Stimulated activated CD4-positive, alpha-beta T cell treated with anti-CD3 and anti-CD28 coated beads, Interleukin-15, amount 100 ng/mL, for 24 hours (primary cell): Measurements from ENCODE around the gene AGAP1.

ENCODE experiments used
- DNase-seq: peaks from one replicate; pipeline ENCODE4 v3.0.0-alpha.2; 2020

Gene AGAP1

DNA sequence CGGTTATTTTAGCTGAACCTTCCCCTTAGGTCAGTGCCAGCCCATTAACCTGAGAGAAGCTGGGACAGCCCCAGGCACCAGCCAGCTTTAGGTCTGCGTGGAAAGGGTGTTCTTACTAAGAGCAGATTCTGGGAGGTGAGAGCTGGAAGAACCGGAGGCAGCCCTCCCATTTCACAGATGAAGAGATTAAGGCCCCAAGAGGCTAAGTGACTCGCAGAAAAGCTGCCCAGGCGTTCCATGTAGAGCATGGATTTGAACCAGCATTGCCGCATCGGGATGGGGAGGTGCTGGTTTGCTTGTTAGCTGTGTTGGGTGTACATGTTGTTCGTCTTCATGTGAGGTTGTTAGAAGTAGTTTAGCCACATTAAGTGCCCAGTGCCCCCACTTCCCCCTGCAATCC, 203.2 kb downstream of the AGAP1 start:
- DNase-seq, result no peak

DNA sequence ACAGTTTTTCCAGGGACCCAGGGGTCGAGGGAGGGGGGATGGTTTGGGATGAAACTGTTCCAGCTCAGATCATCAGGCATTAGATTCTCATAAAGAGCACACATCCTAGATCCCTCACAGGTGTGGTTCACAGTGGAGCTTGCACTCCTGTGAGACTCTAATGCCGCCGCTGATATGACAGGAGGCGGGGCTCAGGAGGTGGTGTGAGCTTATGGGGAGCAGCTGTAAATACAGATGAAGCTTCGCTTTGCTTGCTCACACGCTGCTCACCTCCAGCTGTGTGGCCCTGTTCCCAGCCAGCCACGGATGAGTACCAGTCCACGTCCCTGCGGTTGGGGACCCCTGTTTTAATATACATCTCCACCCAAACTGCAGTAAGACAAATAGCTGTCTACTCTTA, 204.2 kb downstream of the AGAP1 start:
- DNase-seq, result no peak

DNA sequence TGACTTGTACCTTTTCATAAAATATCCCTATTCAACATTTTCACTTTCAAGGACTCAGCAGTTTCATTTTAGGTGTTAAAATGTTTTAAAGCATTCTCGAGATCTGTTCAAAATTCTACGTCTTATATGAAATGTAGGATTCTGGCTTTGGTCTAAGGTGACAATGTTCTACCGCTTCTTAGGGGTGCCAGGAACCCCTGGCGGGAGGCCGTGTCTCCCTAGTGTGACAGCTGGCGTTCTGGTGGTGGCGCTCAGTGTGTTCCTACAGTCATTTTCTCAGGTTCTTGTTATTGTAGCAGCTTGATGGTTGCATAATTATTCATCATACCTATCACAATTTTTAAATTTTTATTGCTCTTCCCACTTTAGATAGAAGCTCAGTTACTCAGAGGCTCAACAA, 204.6 kb downstream of the AGAP1 start:
- no peak for DNase-seq

DNA sequence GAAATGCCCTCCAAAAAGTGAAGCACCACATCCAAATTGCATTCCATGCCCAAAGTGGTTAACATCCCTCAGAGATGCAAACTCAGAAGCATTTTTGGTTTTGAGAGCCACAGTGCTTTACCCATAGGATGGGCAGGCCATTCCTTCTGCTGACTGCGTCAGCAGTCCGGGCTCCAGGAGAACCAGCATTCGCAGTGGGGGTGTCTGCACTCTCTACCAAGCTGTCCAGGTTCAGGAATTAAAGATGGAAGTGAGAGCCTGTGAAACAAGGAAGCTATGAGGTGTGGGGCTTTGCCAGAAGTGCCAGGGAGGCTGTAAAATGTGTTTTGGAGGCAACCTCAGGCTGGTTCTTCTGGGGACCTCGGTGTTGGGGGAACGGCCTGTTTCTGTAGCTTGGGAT, 205.7 kb downstream of the AGAP1 start:
- DNase-seq, result no peak

DNA sequence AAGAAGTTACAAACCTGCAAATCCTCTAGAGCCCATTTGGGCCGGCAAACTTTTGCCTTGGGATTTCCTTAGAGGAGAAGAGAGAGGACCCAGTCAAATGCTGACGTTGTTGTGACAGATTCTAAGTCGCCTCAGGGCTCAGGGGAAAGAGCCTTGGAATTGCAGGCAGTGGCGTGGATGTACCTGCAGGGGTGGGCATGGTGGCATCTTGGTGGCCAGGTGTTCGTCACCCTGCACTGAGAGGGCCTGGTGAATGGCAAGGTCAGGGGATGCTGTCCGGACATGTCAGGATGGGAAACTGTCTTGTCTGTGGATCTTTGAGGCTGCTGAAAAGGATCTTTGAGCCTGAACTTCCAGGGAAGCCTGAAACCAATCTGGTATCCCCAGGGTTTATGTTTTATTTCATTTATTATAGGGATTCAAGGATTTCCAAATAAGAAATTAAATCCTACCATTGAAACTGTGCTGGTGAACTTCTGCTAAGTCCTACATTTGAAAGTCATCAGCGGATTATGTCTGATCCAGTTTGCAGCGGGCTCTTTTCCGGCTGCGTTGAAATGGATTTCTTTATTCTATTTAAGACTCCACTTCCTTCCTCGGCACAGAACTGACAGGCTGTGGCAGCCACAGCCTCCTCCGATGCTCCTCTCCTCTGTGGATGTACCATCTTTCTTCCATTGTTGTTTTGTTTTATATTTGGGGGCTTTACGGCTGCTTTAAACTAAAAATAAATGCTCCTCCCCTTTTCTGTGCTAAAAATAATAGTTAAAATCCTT, 207.6 kb downstream of the AGAP1 start:
- no peak for DNase-seq

DNA sequence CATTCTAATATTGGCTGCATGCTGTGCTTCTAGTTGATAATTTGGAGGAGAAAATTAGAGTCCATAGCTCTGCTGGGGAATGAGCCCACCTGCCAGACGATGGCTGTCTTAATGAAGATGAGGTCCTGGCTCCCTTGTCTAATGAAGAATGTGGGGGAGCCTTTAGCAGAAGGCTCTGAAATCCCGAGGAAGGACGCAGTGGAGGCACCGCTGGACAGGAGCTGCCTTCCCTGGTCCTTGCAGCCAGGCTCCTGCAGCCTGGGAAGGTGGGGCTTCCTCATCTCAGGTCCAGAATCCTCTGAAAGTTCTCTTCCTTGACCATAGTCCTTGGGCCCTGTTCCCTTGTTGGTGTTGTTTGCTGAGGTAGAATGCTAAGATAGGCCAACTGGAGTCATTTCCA, 208.3 kb downstream of the AGAP1 start:
- no peak for DNase-seq

DNA sequence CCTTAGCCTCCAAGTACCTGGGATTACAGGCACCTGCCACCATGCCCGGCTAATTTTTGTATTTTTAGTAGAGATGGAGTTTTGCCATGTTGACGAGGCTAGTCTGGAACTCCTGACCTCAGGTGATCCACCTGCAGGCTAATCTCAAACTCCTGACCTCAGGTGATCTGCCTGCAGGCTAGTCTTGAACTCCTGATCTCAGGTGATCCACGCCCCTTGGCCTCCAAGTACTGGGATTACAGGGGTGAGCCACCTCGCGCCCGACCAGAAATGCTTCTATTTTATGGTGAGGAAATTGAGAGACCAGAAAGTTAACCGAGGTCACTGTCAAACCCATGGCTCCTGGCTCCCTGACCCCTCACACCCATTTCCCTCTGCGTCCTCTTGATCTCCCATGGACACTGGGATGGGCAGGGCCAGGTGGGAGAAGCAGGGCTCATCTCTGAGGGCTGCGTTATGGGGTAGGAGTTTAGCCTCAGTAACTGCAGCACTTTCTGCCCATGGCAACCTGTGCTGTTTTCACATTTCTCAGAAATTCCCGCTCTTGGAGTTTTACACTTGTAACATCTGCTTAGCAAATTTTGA, 210.0 kb downstream of the AGAP1 start:
- DNase-seq, result no peak

DNA sequence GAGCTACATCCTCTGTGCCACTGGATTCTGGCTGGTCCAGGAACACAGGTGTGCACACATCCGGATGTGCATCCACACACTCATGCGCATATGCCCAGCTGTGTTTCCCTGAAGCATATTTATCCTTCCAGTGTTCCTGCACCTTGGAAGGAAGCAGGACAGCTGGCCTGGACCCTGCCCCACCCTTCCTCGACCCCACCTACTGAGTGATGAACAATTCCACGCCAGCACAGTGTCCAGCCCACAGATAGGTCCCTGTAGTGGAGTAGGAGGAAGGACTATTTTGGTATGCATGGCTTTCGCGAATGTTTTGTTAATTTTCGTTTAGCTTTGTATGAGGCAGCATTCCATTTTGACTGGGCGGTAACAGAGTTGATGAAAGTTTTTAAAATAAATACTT, 211.5 kb downstream of the AGAP1 start:
- no peak for DNase-seq

DNA sequence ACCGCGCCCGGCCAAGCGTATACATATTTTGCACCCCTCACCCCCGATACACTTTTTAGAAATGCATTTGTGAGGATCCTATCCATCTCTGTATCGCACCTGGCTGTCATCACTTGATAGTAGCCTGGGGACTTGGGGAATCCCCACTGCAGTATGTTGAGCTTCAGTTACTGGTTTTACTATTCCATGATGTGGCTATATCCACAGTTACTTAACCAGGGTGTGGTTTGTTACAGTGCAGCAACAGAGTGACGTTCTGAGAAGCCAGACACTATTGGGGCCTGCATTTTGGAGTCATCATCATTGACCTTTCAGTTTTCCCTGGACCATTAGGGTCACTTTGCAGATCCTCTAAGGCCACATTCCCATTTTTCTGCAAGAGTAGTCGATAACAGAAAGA, 212.7 kb downstream of the AGAP1 start:
- no peak for DNase-seq

DNA sequence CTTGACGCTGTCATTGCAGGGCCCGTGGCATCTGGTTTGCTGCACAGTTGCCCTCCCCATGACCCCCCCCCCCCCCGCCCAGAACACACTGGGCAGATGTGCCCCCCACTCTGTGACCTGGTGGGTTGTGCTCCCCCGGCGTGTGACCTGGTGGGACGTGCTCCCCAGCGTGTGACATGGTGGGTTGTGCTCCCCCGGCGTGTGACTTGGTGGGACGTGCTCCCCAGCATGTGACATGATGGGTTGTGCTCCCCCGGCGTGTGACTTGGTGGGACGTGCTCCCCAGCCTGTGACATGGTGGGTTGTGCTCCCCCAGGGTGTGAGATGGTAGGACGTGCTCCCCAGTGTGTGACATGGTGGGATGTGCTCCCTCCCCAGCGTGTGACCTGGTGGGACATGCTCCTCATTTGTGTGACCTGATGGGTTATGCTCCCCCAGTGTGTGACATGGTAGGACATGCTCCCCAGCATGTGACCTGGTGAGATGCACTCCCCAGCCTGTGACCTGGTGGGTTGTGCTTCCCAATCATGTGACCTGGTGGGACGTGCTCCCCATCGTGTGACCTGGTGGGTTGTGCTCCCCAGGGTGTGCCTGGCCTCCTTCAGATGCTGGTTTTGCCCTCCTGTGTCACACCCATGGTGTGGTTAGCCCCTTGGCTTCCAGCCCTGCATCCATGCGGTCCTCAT, 213.7 kb downstream of the AGAP1 start:
- DNase-seq, result no peak

DNA sequence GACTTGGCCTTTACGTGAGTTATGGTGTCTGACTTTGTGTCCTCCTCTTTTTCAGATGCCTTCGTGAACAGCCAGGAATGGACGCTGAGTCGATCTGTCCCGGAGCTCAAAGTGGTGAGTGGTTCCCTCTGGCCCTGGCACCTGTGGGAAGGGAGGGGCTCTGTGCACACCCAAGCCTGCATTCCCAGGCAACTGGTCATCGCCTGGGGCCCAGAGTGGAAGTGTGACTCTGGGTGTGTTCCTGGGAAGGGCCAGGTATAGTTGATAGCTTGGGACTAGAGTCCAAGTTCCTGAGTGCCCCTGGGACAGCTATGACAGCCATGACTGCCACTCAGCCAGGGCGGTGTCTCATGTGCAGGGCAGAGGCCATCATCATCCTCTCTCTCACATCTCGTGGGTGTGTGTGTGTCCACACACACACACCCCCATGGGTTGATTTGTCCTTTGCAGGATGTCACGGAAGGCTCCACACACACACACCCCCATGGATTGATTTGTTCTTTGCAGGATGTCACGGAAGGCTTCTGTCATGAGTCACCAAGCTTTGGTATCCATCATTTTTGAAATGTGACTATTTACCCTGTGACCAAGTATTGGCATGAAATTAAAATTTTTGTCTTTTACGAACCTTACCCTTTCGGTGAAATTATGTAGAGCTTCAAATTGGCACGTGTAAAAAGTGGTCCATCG, 215.4 kb downstream of the AGAP1 start:
- no peak for DNase-seq

DNA sequence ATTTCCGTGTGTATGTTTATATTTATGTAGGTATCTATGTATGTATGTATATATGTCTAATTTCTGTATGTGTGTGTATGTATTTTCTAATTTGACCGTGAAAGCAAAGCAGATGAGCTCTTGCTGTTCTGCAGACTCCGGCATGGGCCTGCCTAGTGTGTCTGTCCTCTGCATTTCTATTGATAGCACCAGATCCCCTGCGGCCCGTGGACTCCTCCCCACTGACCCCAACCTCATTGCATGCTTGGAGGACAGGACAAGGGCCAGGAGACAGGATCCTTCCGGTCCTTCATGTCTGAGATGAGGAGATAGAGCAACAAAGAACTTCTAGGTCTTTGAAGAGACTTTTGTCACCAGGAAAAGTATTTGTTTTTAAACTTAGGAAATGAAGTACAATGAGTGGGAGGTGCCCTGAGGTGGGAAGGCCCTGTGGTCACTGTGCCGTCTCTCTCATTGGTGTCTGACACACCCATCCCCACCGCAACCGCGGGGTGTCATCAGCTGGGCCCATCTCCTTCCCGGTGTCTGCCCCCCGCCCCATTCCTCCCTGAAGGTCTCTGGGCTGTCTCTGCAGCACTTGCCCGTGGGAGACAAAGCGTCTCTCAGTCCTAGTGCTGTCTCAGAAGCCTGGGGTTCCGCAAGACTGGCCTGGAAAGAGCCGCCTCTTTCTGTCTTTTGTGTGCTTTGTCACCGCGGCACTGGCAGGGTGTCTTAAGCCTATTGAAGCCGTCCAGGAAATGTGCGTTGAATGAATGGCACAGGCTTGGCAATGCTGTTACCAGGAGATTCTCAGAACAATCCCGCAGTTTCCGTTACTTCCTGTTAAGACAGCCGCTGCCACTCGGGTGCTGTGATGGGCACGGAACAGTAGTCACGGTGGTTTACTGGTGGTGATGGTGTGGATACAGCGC, 216.4 kb downstream of the AGAP1 start:
- DNase-seq, result no peak

DNA sequence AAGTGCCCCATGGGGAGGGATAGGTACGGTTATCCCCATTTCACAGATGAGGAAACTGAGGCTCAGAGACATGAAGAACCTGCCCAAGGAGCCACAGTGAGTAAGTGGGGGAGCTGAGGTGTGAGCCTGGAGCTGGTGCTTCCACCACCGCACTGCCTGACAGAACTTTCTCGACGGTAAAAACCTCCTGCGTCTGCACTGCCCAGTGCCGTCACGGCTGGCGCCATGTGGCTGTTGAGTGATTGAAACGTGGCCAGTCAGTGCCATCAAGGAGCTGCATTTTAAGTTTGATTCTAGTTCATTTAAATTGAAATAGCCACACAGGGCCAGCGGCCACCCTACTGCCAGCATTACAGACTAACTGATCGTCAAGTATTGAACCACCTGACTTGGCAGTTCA, 217.1 kb downstream of the AGAP1 start:
- no peak for DNase-seq

DNA sequence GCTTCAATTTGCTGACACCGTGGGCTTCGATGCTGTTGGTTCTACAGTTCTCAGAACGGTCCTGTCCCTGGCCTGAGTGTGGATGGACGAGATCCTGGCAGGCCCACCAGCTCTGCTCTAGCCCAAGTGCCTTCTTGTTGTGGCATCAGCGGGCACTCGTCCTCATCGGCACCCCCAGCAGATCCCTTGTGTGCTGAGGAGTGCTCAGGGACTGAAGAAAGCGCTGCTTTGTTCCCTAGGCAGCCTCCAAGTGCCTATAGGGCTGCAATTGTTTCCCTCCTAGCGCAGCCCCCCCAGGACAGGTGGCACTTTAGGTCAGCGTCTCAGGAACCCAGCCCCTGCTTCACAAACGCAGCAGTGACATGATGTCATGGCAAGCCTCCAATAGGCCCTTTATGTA, 217.7 kb downstream of the AGAP1 start:
- no peak for DNase-seq

DNA sequence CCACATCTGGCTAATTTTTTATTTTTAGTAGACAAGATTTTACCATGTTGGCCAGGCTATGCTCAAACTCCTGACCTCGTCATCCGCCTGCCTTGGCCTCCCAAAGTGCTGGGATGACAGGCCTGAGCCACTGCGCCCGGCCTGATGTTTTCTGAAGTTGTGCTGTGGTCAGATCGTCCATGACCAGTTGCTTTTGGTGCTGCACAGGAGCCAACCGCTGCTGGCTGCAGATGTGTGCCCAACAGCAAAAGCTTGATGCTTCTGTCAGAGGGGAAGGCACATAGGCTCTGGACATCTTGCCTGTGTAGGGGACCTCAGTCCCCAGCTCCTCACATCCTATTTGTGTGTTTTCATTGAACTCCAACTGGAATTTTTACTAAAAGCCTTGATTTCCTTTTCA, 218.3 kb downstream of the AGAP1 start:
- no peak for DNase-seq

DNA sequence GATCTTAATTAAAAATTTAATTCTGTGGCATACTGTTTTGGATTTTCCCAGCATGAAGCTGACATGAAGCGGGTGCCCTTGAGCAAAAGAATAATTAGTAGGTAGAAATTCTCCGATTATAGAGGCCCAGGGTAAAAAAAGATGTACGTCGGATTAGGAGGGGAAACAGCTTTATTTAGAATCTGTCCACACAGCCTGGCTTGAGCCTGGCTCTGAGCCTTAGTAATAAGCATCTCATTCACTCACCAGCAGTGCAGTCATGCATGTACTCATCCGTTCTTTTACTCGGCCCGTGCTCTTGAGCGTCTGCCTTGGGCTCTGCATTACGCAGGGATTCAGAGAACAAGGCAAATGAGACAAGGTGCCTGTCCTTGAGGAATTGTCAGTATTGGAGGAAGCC, 219.3 kb downstream of the AGAP1 start:
- no peak for DNase-seq

DNA sequence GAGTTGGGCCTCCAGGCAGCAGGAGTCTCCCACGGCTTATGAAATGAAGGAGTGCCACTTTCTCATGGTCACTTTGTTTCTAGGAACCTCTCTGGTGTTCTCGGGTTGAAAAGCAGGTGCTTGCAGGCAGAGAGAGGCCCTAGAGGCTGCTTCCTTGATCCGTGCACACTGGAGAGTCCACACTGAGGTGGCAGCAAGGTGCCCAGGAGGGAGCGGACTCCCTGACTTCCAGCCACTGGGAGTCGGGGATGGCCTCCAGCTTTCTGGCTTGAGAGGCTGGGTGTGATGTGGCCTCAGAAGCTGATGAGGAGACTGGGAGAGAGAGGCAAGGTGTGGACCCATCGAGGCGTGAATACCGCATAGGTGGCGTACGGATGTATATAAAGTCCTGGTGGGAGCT, 221.8 kb downstream of the AGAP1 start:
- no peak for DNase-seq

DNA sequence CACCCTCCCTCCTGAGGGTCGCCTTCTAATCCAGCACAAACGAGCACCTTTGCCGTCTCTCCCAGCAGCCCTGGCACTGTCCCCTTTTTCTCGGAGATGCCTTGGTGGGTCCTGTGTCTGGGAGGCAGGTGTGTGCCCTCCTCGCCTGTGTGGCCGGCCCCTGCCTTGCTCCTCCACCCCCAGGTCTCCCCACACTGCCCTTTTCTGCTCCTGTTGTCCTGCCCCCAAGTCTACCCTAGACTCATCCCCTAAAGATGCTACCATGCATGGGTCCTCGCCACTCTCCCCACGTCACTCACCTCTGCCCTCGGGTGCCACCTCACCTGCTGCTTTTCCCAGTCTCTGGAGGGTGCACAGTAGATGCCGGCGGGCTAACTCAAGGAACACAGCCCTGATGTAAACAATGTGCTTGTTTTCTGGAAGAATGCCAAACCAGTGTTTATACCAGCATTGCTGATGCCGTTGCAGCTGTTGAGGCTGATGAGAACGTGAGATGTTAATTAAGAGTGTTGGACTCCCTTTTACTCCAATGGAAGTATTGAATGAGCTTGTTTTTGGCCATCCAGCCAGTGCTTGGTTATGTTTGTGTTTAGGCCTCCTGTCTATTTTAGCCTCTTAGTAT, 223.1 kb downstream of the AGAP1 start:
- no peak for DNase-seq

DNA sequence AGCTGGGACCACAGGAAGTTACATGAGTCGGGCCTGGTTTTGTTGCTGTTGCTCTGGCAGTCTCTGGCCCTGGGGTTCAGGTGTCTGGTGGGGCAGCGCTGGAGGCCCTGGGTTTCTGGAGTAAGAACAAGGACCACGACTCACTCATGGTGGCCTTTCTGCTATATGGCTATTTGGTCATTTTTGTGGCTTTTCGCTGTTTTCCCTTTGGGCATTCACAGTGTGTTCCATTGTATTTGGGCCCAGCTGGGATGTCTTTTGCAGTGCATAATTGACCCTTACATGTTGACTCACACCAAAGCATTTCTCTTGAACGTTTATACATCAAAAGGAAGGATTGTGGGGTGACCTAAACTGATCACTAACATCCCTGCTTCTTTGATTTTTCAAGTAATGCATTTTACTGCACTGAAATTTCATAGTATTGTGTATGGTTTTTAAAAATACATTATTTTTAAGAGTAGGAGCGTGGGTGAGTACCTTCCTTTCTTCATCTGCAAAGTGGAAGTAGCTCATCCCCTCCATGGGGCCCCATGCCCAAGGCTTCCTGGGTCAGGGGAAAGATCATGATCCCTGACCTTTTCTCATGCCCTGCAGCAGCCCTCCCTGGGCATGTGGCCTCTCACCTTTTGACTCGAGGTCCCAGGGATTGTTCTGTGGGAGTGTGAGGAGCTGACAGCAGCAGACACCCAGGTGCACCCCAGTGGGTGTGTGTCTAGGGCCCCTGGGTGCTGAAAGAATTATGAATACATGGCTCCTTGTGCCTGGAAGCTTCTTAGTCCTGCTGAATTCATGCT, 225.5 kb downstream of the AGAP1 start:
- no peak for DNase-seq

DNA sequence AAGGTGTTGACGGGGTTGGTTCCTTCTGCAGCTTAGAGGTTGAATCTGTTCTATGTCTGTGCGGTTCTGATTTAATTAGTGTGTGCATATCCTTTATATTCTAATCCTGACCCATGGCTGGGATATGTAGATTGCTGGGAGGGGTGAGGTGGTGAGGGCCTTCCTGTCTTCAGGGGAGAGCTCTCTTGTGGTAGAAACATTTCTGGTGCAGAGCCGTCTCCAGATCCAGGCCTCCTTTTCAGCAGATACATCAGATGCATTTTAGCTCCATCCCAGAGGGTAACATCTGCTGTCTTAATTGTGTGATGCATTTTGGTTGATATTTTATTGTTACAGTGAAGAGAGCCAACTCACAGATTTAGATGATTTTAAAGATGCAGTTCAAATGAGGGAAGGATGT, 227.8 kb downstream of the AGAP1 start:
- no peak for DNase-seq

DNA sequence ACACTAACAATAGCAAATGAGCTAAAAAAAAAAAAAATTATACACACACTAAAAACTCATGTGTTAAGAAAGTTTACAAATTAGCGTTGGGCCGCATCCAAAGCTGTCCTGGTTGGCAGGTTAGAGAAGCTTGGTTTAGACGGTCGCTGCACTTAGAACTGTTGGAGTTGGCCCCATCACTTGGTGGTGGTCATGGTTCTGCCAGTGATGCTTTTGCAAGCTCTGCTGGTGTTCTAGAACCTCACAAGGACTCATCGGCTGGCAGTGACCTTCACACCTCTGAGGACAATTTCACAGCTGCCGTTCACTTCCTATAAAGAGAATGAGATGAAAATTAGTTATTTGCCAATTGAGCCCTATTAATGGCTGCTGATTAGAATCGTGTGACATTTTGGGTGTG, 229.0 kb downstream of the AGAP1 start:
- no peak for DNase-seq
